Endothelial cell of umbilical vein (primary cell): Measurements from ENCODE around the gene INO80B. TPM values are rescaled to one million over a fixed set of nuclear protein-coding genes. Genes with fewer than 3 reads are reported as not detected.

Experiments used
- BruUV-seq: library from RNA; stranded (reverse); fragments of 400-500 nt; replicated peaks from 2 replicates; lab custom pipeline; 2021; lab: Mats Ljungman, UMichigan
- CTCF ChIA-PET: fragments of 300-600, 350-600 bp; sonication (Branson Sonifier 250); formaldehyde crosslinking; loops from one replicate; lab custom pipeline; 2021; ENCODE audit warnings: antibody characterized with exemption, inconsistent platforms; lab: Charles Lee
- POLR2A ChIA-PET: fragments of 300-600, 350-600 bp; sonication (Branson Sonifier 250); formaldehyde crosslinking; loops from one replicate; lab custom pipeline; 2021; ENCODE audit warnings: antibody characterized with exemption, inconsistent platforms; lab: Charles Lee
- DNase-seq: peaks from one replicate; pipeline ENCODE4 v3.0.0-alpha.2; 2011; ENCODE audit warnings: low read depth, low spot score
- FAIRE-seq: peaks from 2 replicates; lab custom pipeline; 2011; peaks lifted over from hg19 to GRCh38; lab: Jason Lieb, UNC
- H2AFZ ChIP-seq: 2 replicates; pipeline ENCODE4 v1.6.0; 2012; ENCODE audit warnings: low read depth, low read length, control low read depth, inconsistent platforms
- H3K27ac ChIP-seq: 2 replicates; pipeline ENCODE4 v1.5.1; 2011; ENCODE audit warnings: low read depth, mild to moderate bottlenecking, control low read depth, low read length, moderate library complexity; ENCODE audit not compliant: insufficient read depth
- H3K27me3 ChIP-seq, 2 experiments: 2 replicates each; pipeline versions ENCODE4 v1.6.0 to v1.6.1; 2011; ENCODE audit warnings: low read length in 2 of 2, mixed read lengths in 1 of 2; ENCODE audit not compliant: control insufficient read depth in 2 of 2, insufficient read depth in 2 of 2
- H3K36me3 ChIP-seq, 2 experiments: 2 replicates in 1 of 2; 3 replicates in 1 of 2; pipeline ENCODE4 v1.5.1; 2011; ENCODE audit warnings: low read length in 2 of 2, mild to moderate bottlenecking in 1 of 2, moderate library complexity in 1 of 2; ENCODE audit not compliant: control insufficient read depth in 2 of 2, insufficient read depth in 2 of 2; ENCODE audit errors: extremely low read depth in 1 of 2
- H3K4me1 ChIP-seq: 3 replicates; pipeline ENCODE4 v1.5.1; 2011; ENCODE audit warnings: mild to moderate bottlenecking, low read length; ENCODE audit not compliant: control insufficient read depth, insufficient read depth; ENCODE audit errors: extremely low read depth
- H3K4me2 ChIP-seq: 2 replicates; pipeline ENCODE4 v1.6.1; 2011; ENCODE audit warnings: low read length, control low read depth, mixed read lengths; ENCODE audit not compliant: insufficient read depth
- H3K4me3 ChIP-seq, 3 experiments: fragments of 200-600 bp in 1 of 3; sonication (generic), shearing (Covaris generic) in 1 of 3; replicated peaks in 1 of 3; 2 replicates each; pipeline ENCODE4 v1.5.1; 2011 to 2016; ENCODE audit warnings: control low read depth in 3 of 3, low read length in 3 of 3, mild to moderate bottlenecking in 2 of 3, inconsistent platforms in 1 of 3, low read depth in 1 of 3, moderate library complexity in 1 of 3; ENCODE audit not compliant: insufficient read depth in 1 of 3
- H3K79me2 ChIP-seq: 2 replicates; pipeline ENCODE4 v1.6.0; 2012; ENCODE audit warnings: low read length, inconsistent platforms; ENCODE audit not compliant: control insufficient read depth, insufficient read depth
- H3K9ac ChIP-seq: replicated peaks from 2 replicates; pipeline ENCODE3; 2011; ENCODE audit warnings: low read length, control low read depth; ENCODE audit not compliant: insufficient read depth; ENCODE audit errors: extremely low read depth
- H3K9me1 ChIP-seq: replicated peaks from 3 replicates; pipeline ENCODE4 v1.6.0; 2011; ENCODE audit warnings: mild to moderate bottlenecking, low read length; ENCODE audit not compliant: control insufficient read depth, insufficient read depth; ENCODE audit errors: extremely low read depth
- H3K9me3 ChIP-seq: replicated peaks from 2 replicates; pipeline ENCODE4 v1.5.1; 2012; ENCODE audit warnings: low read length, inconsistent platforms; ENCODE audit not compliant: control insufficient read depth, insufficient read depth
- H4K20me1 ChIP-seq: replicated peaks from 2 replicates; pipeline ENCODE3; 2011; ENCODE audit warnings: mild to moderate bottlenecking, low read length; ENCODE audit not compliant: control insufficient read depth, insufficient read depth; ENCODE audit errors: extremely low read depth
- EZH2 ChIP-seq: IDR thresholded peaks from 2 replicates; pipeline ENCODE4 v1.6.1; 2012; ENCODE audit warnings: borderline replicate concordance, low read depth, mild to moderate bottlenecking, moderate library complexity, low read length, inconsistent platforms; ENCODE audit not compliant: severe bottlenecking
- FOS ChIP-seq: IDR thresholded peaks from 2 replicates; pipeline ENCODE4 v1.6.1; 2011; ENCODE audit warnings: mild to moderate bottlenecking, low read length, moderate library complexity, borderline replicate concordance; ENCODE audit not compliant: insufficient read depth
- GATA2 ChIP-seq: IDR thresholded peaks from 2 replicates; pipeline ENCODE4 v1.7.0; 2011; ENCODE audit warnings: low read depth, mild to moderate bottlenecking, moderate library complexity, mixed read lengths, low read length; ENCODE audit not compliant: insufficient read length, insufficient read depth
- JUN ChIP-seq: IDR thresholded peaks from 2 replicates; pipeline ENCODE4 v1.6.1; 2011; ENCODE audit warnings: borderline replicate concordance, low read depth; ENCODE audit not compliant: insufficient read length, insufficient read depth
- MYC ChIP-seq: IDR thresholded peaks from one replicate; pipeline ENCODE4 v1.6.1; 2011; ENCODE audit warnings: mild to moderate bottlenecking, low read depth, low read length
- POLR2AphosphoS5 ChIP-seq: IDR thresholded peaks from 2 replicates; pipeline ENCODE4 v1.6.1; 2012; ENCODE audit warnings: low read depth, mild to moderate bottlenecking, control low read depth, low read length, moderate library complexity; ENCODE audit not compliant: insufficient read depth
- dilution Hi-C: fragments of 300-500 bp; cut with MboI; formaldehyde crosslinking; loops from one replicate; pipeline ENCODE4 v1.15.0; 2019; ENCODE audit warnings: low sequenced_read_pairs; ENCODE audit not compliant: extremely low pct_ligation_motif_present
- intact Hi-C: fragments of 100-400 bp; cut with micrococcal nuclease; formaldehyde crosslinking; loops from one replicate; pipeline ENCODE4 v1.10.0; 2022
- polyA plus RNA-seq, 4 experiments: library from polyadenylated mRNA; depleted of rRNA in 3 of 4; stranded (reverse) in 3 of 4; unstranded in 1 of 4; fragments of >200 nt; gene quantifications; 2 replicates each; pipeline versions ENCODE4 v1.2.1 to v1.2.3, GENCODE V29; 2011 to 2012; ENCODE audit warnings: missing spikeins in 1 of 4
- total RNA-seq: library from RNA; stranded (reverse); gene quantifications from 2 replicates; pipeline ENCODE4 v1.2.3, GENCODE V29; 2021
- TF ChIP-seq, protein P1 (sequence below), 2 donors: IDR thresholded peaks; 1 replicate in 1 of 2; 2 replicates in 1 of 2; pipeline ENCODE4 v1.5.1; 2011; ENCODE audit warnings: low read length in 2 of 2, mild to moderate bottlenecking in 2 of 2, moderate library complexity in 2 of 2, control low read depth in 1 of 2, inconsistent platforms in 1 of 2, low read depth in 1 of 2; ENCODE audit not compliant: insufficient read depth in 1 of 2; ENCODE audit errors: extremely low read depth in 1 of 2
- TF ChIP-seq, protein P2 (sequence below): IDR thresholded peaks from 2 replicates; pipeline ENCODE4 v1.6.1; 2011; ENCODE audit not compliant: insufficient read depth, insufficient read length

INO80B gene
- total and polyA plus RNA-seq, 2 donors (not counting 3 experiments of a cell fraction or from before 2014, with no cell fraction given): 15.1 to 24.2 TPM

DNA sequence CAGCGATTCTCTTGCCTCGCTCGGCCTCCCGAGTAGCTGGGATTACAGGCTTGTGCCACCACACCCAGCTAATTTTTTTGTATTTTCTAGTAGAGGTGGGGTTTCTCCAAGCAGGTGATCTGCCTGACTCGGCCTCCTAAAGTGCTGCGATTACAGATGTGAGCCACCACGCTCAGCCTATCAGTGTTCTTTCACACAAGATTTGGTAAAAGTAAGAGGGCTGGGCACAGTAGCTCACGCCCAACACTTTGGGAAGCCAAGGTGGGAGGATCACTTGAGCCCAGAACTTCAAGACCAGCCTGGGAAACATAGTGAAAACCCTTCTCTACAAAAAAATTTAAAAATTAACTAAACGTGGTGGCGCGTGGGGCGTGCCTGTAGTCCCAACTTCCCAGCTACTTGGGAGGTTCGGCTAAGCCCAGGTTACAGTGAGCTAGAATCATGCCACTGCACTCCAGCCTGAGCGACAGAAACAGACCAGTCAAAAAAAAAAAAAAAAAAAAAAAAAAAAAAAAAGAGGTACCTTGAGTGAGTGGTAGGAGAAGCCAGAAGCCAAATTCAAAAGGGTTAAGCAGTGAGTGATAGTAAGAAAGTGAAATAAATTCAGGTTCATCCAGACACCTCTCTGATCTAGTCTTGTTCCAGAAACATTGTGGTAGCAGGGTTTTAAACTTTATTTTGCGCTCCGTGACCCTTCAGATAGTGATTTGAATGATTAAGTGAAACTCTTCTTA is 16.6 kb downstream of the INO80B start:
- intact Hi-C loops: loop anchor here (1.0 kb wide), 1 partner anchor 11 kb away; the partner anchor contains the start of gene CCDC142
- BruUV-seq: no TSS peak
- CTCF ChIA-PET: interaction anchor here (1.2 to 2.1 kb wide), 2 partner anchors 11 to 61 kb away, joined by 5 to 12 read pairs; partner anchors contain the start of genes CCDC142 and TTC31

More for the DNA sequence above, 16.6 kb downstream of the INO80B start:
- peak overlapping the region; percentile 10 for H3K27ac ChIP-seq
- H3K4me3 ChIP-seq: peak overlapping the region; percentile 43 to 84 (median 75)
- peak overlapping the region; percentile 89 for H3K4me2 ChIP-seq
- dilution Hi-C loops: no loop called here
- no peak for TF ChIP-seq GATA2
- no peak for TF ChIP-seq POLR2AphosphoS5
- TF ChIP-seq JUN: no peak
- TF ChIP-seq, protein P1, sequence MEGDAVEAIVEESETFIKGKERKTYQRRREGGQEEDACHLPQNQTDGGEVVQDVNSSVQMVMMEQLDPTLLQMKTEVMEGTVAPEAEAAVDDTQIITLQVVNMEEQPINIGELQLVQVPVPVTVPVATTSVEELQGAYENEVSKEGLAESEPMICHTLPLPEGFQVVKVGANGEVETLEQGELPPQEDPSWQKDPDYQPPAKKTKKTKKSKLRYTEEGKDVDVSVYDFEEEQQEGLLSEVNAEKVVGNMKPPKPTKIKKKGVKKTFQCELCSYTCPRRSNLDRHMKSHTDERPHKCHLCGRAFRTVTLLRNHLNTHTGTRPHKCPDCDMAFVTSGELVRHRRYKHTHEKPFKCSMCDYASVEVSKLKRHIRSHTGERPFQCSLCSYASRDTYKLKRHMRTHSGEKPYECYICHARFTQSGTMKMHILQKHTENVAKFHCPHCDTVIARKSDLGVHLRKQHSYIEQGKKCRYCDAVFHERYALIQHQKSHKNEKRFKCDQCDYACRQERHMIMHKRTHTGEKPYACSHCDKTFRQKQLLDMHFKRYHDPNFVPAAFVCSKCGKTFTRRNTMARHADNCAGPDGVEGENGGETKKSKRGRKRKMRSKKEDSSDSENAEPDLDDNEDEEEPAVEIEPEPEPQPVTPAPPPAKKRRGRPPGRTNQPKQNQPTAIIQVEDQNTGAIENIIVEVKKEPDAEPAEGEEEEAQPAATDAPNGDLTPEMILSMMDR (IDR thresholded peaks at IDR 0.05; ENCODE audit: extremely low read depth in 1 of 2, insufficient read depth in 1 of 2, low read depth in 1 of 2, low read length in 2 of 2): no peak
- TF ChIP-seq, protein P2, sequence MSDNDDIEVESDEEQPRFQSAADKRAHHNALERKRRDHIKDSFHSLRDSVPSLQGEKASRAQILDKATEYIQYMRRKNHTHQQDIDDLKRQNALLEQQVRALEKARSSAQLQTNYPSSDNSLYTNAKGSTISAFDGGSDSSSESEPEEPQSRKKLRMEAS: no peak
- TF ChIP-seq MYC: no peak
- no peak for TF ChIP-seq FOS
- TF ChIP-seq EZH2: no peak
- FAIRE-seq (no peak), DNase-seq (no peak)
- H3K9ac ChIP-seq: peak overlapping the region; percentile 46
- peaks cover 0 to 7% of the 10 kb centered on the region in 2 experiments for H3K36me3 ChIP-seq
- no peaks in the 10 kb centered on the region for H3K9me1 ChIP-seq
- H3K27me3 ChIP-seq: no peaks in the 10 kb centered on the region
- H4K20me1 ChIP-seq: no peaks in the 10 kb centered on the region
- no peaks in the 10 kb centered on the region for H3K79me2 ChIP-seq
- H2AFZ ChIP-seq: peak overlapping the region; percentile 71
- POLR2A ChIA-PET: interaction anchor here (0.6 kb wide), 1 partner anchor 39 kb away, joined by 3 read pairs; no protein-coding TSS in a partner anchor
- H3K9me3 ChIP-seq: no peaks in the 10 kb centered on the region
- peaks cover 13% of the 10 kb centered on the region for H3K4me1 ChIP-seq
